Lower lobe of right lung (tissue), 2 donors: ENCODE results near the gene KRTAP10-12. TPM values are rescaled to one million over a fixed set of nuclear protein-coding genes. Genes with fewer than 3 reads are reported as not detected.

ENCODE experiments used
- ATAC-seq, 2 donors: fragments of 200-7000 bp; cut with Tn5 transposase; one replicate each; pipeline ENCODE4 v1.9.1; 2020 to 2022; ENCODE audit warnings: mild to moderate bottlenecking in 2 of 2, moderate library complexity in 2 of 2
- DNase-seq: peaks from one replicate; pipeline ENCODE4 v3.0.0-alpha.2; 2020
- H3K27ac ChIP-seq: fragments of 200-600 bp; one replicate; pipeline ENCODE4 v1.8.0; 2022
- H3K27me3 ChIP-seq: fragments of 200-600 bp; one replicate; pipeline ENCODE4 v1.8.0; 2022; ENCODE audit warnings: low read depth
- H3K36me3 ChIP-seq: fragments of 200-600 bp; one replicate; pipeline ENCODE4 v1.8.0; 2022; ENCODE audit warnings: mild to moderate bottlenecking
- H3K4me1 ChIP-seq: fragments of 200-600 bp; one replicate; pipeline ENCODE4 v1.8.0; 2022
- H3K4me3 ChIP-seq: fragments of 200-600 bp; one replicate; pipeline ENCODE4 v1.8.0; 2022; ENCODE audit warnings: mild to moderate bottlenecking
- H3K9me3 ChIP-seq: fragments of 200-600 bp; one replicate; pipeline ENCODE4 v1.8.0; 2022
- intact Hi-C: fragments of 100-400 bp; cut with DNase I; formaldehyde crosslinking; loops from one replicate; pipeline ENCODE4 v1.11.0; 2022
- total RNA-seq: library from RNA; stranded (reverse); fragmentation: NEBNext Ultra II Directional; extraction: Animal tissue kit (Norgen Biotek cat#: 25700); gene quantifications from one replicate; pipeline ENCODE4 v1.2.1, GENCODE V29; 2021
- TF ChIP-seq, protein P1 (sequence below): fragments of 200-600 bp; IDR thresholded peaks from one replicate; pipeline ENCODE4 v1.8.0; 2022; ENCODE audit warnings: antibody characterized with exemption, mild to moderate bottlenecking
- donor health status: DM: no; HTN: yes; CAD: no; lungs with severe emphysema.

Gene KRTAP10-12
- total RNA-seq, 1 donor from 2014 or later = not detected

GRCh38 chr21:44712203-44713028, 15.4 kb downstream of the KRTAP10-12 start:
- intact Hi-C loops = no loop called here
- DNase-seq (no peak), ATAC-seq (no peak)
- H3K36me3 ChIP-seq = no peaks in the 10 kb centered on the region
- H3K27me3 ChIP-seq = peaks cover 74% of the 10 kb centered on the region
- no peak overlapping the region for H3K27ac ChIP-seq
- H3K4me1 ChIP-seq = peaks cover 12% of the 10 kb centered on the region
- no peaks in the 10 kb centered on the region for H3K9me3 ChIP-seq
- H3K4me3 ChIP-seq = no peak overlapping the region
- TF ChIP-seq, protein P1, sequence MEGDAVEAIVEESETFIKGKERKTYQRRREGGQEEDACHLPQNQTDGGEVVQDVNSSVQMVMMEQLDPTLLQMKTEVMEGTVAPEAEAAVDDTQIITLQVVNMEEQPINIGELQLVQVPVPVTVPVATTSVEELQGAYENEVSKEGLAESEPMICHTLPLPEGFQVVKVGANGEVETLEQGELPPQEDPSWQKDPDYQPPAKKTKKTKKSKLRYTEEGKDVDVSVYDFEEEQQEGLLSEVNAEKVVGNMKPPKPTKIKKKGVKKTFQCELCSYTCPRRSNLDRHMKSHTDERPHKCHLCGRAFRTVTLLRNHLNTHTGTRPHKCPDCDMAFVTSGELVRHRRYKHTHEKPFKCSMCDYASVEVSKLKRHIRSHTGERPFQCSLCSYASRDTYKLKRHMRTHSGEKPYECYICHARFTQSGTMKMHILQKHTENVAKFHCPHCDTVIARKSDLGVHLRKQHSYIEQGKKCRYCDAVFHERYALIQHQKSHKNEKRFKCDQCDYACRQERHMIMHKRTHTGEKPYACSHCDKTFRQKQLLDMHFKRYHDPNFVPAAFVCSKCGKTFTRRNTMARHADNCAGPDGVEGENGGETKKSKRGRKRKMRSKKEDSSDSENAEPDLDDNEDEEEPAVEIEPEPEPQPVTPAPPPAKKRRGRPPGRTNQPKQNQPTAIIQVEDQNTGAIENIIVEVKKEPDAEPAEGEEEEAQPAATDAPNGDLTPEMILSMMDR = no peak

- Histone ChIP-seq H3K36me3 (no peaks in the 10 kb centered on the region), H3K4me3 (no peak overlapping the region), H3K27ac (no peak overlapping the region), H3K27me3 (peaks cover 68% of the 10 kb centered on the region), H3K4me1 (peaks cover 12% of the 10 kb centered on the region), H3K9me3 (no peaks in the 10 kb centered on the region)
- intact Hi-C loops = no loop called here
- DNase-seq (no peak), ATAC-seq (no peak)
- TF ChIP-seq, protein P1 = no peak
Observed at GRCh38 chr21:44713130-44713529, 16.2 kb downstream of the KRTAP10-12 start.

GRCh38 chr21:44713846-44714245, 16.9 kb downstream of the KRTAP10-12 start:
- no peak for ATAC-seq
- Histone ChIP-seq H3K4me3 (no peak overlapping the region), H3K27me3 (peaks cover 66% of the 10 kb centered on the region), H3K36me3 (no peaks in the 10 kb centered on the region), H3K27ac (no peak overlapping the region), H3K4me1 (peaks cover 12% of the 10 kb centered on the region), H3K9me3 (no peaks in the 10 kb centered on the region)
- intact Hi-C loops = no loop called here
- TF ChIP-seq, protein P1 = no peak
- no peak for DNase-seq

DNA sequence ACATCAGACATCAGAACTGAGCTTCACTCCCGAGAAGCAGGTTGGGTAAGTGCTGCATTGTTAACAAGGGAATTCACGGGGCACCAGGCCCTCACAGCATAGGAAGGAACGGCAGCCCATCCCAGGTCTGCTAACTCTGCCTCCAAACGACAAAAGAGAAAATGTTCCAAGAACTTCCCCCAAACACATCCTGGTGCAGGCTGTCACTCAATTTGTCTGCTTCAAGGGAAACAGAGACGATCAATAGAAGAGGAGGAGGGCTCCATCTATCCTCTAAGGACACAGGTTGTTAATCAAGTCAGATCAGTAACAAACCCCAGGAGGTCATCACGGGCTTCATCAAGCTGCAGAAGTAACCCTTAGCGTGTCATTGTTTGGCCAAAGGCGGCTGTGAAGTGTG, 17.9 kb downstream of the KRTAP10-12 start:
- H3K4me1 ChIP-seq = peaks cover 12% of the 10 kb centered on the region
- DNase-seq = no peak

GRCh38 chr21:44716984-44717383, 20.0 kb downstream of the KRTAP10-12 start:
- TF ChIP-seq, protein P1 = no peak
- H3K9me3 ChIP-seq = no peaks in the 10 kb centered on the region
- peaks cover 41% of the 10 kb centered on the region for H3K27me3 ChIP-seq
- no peaks in the 10 kb centered on the region for H3K36me3 ChIP-seq
- intact Hi-C loops = no loop called here
- no peak overlapping the region for H3K4me3 ChIP-seq
- DNase-seq (no peak), ATAC-seq (no peak)
- no peak overlapping the region for H3K27ac ChIP-seq
- H3K4me1 ChIP-seq = no peaks in the 10 kb centered on the region

More for the DNA sequence above, 17.9 kb downstream of the KRTAP10-12 start:
- TF ChIP-seq, protein P1 = no peak
- intact Hi-C loops = no loop called here
- Histone ChIP-seq H3K36me3 (no peaks in the 10 kb centered on the region), H3K4me3 (no peak overlapping the region), H3K27me3 (peaks cover 62% of the 10 kb centered on the region), H3K9me3 (no peaks in the 10 kb centered on the region), H3K27ac (no peak overlapping the region)
- no peak for ATAC-seq
